GM10266 (cell line): ENCODE data around the gene METTL1.
A peak's percentile ranks its signal among the peaks of the same experiment; 100 is the strongest.
"Not testable (repeated sequence)": the region's sequence is repeated elsewhere in the genome, so short reads cannot be mapped to it uniquely, and the experiment has no call there.

Experiments used
- DNase-seq: peaks from one replicate; pipeline ENCODE4 v3.0.0; 2012; ENCODE audit errors: extremely low spot score
- CTCF ChIP-seq: IDR thresholded peaks from 2 replicates; pipeline ENCODE4 v1.5.1; 2012; ENCODE audit warnings: mild to moderate bottlenecking, low read depth; ENCODE audit not compliant: control insufficient read depth, insufficient read depth; ENCODE audit errors: missing control alignments

METTL1 gene

GRCh38 chr12:57771873-57772428 is at the start of gene METTL1:
Gene METTL1 (minus strand): TSS chr12:57772105. CDS start chr12:57772083, 22 bp downstream.
- no peak for TF ChIP-seq CTCF

GRCh38 chr12:57821015-57821414 is 49.1 kb upstream of the METTL1 start:
- DNase-seq: not testable (repeated sequence)

More at GRCh38 chr12:57771873-57772428, at the start of gene METTL1:
- peak; percentile 94 for DNase-seq

- DNase-seq: not testable (repeated sequence)
Measured at GRCh38 chr12:57820119-57820518, 48.2 kb upstream of the METTL1 start.

GRCh38 chr12:57817990-57818331 is 46.1 kb upstream of the METTL1 start:
- DNase-seq: not testable (repeated sequence)

GRCh38 chr12:57817261-57817989 is 45.5 kb upstream of the METTL1 start:
- no peak for TF ChIP-seq CTCF
- DNase-seq: no peak

- DNase-seq: no peak
- no peak for TF ChIP-seq CTCF
Measured at GRCh38 chr12:57816855-57817151, 44.9 kb upstream of the METTL1 start.

GRCh38 chr12:57816001-57816854 is 44.3 kb upstream of the METTL1 start:
- TF ChIP-seq CTCF: no peak
- no peak for DNase-seq

GRCh38 chr12:57815177-57816000 is 43.5 kb upstream of the METTL1 start:
- TF ChIP-seq CTCF: no peak
- DNase-seq: no peak
